ENCODE data around the gene TGFB2.

DNA sequence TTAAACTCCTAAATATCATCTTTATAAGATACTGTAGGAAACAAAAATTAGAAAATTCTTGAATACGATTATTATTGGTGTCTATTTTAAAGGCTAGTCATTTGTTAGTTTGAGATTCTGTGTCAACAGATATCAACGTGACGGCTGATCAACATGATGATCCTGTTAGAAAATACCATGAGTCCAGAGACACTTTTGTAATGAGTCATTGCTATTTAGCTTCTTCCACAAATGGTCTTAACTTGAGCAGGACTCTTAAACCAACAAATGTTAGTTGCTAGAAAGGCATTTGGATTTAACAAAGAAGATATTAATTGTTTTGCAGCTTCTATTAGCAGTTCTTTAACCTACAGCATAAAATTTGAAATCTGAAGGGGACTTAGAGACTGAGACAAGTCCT lies 131.2 kb downstream of the TGFB2 start:
- TF ChIP-seq, protein P1, sequence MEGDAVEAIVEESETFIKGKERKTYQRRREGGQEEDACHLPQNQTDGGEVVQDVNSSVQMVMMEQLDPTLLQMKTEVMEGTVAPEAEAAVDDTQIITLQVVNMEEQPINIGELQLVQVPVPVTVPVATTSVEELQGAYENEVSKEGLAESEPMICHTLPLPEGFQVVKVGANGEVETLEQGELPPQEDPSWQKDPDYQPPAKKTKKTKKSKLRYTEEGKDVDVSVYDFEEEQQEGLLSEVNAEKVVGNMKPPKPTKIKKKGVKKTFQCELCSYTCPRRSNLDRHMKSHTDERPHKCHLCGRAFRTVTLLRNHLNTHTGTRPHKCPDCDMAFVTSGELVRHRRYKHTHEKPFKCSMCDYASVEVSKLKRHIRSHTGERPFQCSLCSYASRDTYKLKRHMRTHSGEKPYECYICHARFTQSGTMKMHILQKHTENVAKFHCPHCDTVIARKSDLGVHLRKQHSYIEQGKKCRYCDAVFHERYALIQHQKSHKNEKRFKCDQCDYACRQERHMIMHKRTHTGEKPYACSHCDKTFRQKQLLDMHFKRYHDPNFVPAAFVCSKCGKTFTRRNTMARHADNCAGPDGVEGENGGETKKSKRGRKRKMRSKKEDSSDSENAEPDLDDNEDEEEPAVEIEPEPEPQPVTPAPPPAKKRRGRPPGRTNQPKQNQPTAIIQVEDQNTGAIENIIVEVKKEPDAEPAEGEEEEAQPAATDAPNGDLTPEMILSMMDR (IDR thresholded peaks at IDR 0.05) = no peak
- no peak for TF ChIP-seq EZH2 (IDR thresholded peaks at IDR 0.05; ENCODE audit: borderline replicate concordance, insufficient read depth, low read depth, low read length, poor library complexity, severe bottlenecking)
